HG03196 (cell line): Measurements from ENCODE around the gene POLN.

Experiments used
- ATAC-seq: cut with Tn5 transposase; IDR thresholded peaks from one replicate; pipeline ENCODE4 v1.9.1; 2021; ENCODE audit not compliant: unreplicated experiment

The POLN gene

GRCh38 chr4:2252530-2253091 lies 10.7 kb upstream of the POLN start:
- ATAC-seq: no peak

DNA sequence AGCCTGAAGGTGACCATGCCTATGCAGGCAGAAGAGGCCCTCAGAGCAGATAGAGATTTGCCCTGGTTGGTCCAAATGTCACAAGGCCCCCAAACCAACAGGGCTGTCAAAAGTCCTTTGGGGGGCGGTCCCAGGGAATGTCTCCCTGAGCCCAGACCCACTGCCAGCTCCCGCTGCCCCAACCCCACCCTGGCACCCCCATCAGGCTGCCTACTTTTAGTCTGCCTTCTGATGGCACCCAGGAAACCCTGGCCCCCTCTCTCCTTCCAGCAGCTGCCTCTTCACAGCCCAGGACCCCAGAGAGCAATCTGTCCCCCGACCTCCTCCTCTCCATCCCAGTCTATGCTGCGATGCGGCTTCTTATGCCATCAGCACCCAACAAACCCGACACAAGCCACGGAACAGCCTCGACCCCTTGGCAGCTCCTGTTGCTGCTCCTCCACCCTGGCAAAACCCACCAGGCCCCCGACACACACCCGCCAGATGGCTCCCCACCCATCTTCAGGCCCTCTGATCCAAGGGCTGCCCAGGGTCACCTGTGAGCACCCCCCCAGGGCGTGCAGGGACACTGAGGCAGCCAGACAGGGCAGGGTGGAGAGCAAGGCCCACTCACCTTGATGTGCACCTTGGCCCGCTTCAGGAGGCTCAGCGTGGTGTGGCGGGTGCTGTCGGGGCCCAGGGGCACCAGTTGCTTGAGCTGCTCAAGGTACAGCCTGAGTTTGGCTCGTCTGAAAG lies 10.0 kb upstream of the POLN start:
- no peak for ATAC-seq

DNA sequence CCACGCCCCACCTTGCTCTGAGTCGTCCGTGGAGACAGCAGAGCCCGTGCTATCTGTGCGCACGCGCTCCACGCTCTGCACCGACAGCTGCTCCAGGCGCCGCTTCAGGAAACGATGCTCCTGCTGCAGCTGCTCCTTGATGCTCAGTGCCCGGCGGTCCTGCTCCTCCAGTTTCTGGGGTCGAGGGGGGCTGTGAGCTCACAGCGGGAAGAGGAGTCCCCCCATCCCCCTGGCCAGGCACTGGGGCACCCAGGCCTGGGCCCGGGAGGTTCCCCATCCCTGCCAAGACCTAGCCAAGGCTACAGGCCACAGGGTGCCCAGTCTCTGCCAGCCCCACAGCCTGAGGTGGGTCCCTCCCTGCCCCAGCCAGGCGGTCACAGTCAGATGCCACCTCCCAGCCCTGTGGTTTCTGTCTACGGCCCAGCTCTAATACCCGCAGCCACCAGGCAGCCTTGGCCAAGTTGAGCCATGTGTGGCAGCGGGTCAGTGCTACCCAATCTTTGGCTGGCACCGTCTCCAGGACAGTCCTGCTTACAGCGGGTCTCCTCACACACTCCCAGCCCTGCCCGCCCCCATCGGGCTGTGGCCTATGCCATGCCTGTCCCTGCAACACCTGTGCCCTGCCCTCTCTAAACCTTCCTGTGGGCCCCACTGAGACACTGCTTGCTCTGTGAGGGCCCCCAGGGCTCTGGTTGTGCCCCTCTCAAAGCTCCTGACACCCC lies 9.3 kb upstream of the POLN start:
- ATAC-seq: no peak

- no peak for ATAC-seq
Measured at GRCh38 chr4:2250357-2251072, 8.6 kb upstream of the POLN start.

DNA sequence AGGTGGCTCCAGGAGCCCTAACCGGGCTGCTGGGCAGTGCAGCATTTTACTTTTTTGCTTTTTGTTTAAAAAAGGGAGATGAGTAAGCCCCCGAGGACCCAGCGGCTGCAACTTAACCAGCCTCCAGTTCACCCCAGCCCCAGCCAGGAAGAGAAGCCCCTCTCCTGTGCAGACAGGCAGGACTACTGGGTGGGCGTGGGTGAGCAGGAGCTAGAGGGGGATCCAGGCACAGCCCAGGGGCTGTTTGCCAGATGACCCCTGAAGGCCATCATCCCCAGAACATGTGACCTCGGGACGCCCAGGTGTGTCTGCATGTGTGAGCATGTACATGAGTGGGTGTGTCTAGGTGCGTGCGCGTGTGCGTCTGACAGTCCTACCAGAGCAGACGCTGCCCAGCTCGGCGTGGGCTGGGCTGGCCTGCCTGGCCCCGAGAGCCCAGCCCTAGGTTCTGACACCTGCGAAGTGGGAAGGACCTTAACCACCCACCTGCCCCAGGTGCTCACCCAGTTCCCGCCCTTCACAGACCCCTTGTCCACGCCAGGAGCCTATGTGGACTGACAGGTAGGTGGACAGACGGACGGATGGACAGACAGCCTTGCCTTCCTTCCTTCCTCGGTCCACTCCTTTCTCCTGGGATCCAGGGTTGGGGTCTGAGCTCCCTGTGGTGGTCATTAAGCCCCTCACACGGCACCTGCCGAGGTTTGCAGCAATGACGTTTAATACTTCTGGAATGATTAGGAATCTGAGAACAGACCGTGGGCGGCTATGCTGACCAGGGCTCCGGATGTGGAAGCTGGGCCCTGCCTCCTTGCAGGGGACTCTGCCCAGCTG lies 7.8 kb upstream of the POLN start:
- no peak for ATAC-seq

DNA sequence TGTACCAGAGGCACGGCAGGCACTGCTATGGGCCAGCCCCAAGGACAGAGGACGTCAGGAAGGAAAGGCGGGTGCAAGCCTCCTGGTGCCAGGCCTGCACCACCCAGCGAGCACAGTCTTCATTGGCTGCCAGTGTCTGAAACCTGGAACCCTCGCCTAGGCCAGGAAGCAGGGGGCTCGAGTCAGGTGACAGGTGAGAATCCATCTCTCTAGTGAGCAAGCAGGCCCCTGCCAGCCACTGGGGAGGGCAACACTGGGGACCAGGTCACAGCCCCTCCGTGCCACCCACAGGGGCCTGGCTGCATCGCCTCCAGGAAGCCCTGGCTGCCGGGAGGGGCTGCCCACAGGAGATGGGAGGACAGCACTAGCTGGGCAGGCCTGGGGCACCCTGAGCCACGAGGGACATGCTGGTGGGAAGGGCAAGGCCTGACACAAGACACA lies 6.9 kb upstream of the POLN start:
- no peak for ATAC-seq

DNA sequence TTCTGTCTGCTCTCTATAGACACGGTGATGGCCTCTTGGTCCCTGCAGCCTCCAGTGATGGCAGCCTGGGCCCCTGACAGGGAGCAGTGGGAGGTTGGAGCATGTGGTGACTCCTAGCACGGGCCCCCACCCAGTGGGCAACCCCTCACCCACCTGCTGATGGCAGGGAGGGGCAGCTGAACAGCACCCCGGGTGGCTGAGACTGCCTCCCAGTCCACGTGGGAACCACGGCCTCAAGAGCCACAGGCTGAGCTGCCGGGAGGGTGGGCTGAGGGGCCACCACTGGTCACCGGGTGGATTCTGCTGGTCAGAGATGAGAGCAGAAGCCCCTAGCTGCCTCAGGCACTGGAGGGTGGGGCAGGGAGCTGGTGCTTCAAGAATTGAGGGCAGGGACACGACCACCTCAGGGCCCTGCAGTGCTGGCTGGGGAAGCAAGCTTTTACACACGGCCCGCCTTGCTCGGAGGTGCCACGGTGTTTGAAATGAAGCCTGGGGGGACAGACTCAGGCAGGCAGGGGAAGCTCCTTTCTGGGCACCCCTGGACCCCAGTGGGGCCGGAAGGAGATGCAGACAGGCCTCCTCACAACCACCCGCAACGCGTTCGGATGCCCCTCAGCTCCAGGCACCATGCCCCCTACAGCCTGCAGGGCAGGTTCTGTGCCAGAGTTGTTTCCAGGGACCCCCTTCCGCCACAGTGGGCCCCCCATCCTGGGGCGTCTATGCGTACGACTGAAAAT lies 6.3 kb upstream of the POLN start:
- ATAC-seq: no peak

DNA sequence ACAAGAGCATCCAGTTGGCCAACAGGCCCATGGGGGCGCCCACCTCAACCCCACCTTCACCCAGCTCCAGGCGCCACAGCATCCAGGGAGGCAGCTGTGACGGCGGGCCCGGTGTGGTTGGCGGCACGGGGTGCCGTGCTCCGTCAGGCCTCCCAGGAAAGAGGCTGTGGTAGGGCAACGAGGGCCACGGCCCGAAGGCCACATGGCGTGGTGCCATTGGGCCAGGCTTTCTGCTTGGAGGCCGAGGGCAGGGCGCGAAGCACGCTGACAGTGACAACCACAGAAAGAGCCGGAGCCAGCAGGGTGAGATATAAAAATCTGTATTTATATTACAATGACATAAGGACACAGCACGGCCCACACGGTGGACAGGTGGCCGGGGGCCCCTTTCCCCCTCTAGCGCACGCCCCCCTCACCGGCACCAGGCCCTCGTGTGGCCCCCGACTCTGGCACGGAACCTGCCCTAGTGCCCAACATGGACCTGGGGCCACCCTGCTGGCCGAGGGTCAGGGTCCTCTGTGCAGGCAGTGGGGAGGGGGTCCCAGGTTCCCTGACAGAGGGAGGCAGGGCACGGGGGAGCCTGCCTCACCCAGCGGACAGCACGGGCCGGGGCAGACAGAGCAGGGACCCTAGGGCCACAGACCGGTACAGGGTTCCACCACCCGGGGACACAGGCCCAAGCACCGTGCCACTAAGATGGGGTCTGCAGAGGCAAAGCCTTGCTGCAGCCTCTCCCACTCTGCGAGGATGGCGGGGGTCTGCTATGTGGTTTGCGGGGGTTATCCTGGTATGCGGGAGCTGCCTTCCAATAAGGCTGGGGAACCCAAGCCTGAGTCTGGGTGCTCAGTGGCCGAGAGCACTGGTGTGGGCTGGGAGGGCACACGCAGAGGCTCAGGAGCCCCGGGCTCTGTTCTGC lies 5.5 kb upstream of the POLN start:
- no peak for ATAC-seq

GRCh38 chr4:2246384-2247127 lies 4.6 kb upstream of the POLN start:
- ATAC-seq: no peak

- ATAC-seq: no peak
Measured at GRCh38 chr4:2245787-2246275, 3.9 kb upstream of the POLN start.

- ATAC-seq: no peak
Measured at GRCh38 chr4:2245057-2245786, 3.3 kb upstream of the POLN start.

DNA sequence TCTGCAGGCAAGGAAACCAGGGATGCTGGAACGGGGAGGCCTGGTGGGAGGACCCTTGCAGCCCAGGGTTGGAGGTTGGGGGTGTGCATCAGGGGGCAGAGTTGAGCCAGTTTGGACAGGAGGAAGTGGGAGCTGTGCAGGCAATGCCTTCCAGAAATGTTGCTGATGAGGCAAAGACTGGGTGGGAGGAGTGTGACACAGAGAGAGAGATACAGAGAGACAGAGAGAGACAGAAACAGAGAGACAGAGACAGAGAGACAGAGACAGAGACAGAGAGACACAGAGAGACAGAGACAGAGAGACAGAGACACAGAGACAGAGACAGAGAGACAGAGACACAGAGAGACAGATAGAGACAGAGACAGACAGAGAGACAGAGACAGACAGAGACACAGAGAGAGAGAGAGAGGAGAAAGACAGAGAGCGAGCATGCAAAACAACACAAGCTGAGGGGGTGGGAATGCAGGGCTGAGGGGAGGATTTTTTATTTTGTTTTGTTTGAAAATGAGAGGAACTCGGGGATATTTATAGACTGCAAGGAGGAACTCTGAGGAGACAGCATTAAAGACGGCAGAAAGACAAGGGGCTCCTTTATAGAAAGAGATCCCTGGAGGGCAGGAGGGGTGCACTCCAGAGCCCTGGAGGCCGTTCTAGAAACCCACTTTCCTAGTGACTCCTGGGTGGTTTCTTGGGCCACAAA lies 1.9 kb upstream of the POLN start:
- no peak for ATAC-seq

DNA sequence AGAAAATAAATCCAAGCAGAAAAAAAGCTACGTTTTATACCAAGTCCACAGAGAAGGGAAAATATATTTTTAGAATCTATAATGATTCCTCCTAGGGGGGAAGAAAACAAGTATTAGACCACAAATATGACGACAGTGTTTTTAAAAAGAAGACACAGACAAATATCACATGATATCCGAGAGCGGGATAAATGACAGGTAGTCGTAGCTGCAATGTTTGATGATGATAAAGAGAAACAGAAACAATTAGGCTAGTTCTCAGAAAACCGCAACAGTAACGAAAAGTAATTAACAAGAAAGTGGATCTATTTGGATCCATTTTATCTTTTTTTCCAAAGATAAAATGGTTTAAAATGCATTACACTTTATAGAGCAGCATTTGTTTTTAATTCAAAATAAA lies 918 bp downstream of the POLN start:
- no peak for ATAC-seq

DNA sequence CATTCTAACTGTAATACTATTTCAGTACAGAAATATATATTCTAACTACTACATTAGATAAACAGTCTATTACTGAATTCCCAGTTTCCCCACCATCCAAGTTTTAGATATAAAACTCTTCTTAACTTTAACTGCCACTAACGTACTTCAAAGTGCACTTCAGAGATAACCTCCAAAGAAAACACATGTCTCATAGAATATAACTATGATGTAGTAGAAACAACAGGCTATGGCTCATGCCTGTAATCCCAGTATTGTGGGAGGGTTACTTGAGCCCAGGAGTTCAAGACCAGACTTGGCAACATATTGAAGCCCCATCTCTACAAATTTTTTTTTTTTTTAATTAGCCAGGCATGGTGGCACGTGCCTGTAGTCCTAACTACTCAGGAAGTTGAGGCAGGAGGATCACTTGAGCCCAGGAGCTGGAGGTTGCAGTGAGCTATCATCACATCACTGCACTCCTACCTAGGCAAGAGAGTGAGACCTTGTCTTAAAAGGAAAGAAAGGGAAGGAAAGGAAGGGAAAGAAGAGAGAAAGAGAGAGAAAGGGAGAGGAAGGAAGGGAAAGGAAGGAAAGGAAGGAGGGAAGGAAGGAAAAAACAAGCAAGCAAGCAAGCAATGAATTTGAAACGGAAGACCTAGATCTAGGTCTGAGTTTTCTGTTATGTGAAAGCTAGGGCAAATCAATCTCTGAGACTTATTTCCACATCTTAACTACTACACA lies 4.8 kb downstream of the POLN start:
- no peak for ATAC-seq

GRCh38 chr4:2231082-2231481 lies 10.8 kb downstream of the POLN start:
- ATAC-seq: no peak

DNA sequence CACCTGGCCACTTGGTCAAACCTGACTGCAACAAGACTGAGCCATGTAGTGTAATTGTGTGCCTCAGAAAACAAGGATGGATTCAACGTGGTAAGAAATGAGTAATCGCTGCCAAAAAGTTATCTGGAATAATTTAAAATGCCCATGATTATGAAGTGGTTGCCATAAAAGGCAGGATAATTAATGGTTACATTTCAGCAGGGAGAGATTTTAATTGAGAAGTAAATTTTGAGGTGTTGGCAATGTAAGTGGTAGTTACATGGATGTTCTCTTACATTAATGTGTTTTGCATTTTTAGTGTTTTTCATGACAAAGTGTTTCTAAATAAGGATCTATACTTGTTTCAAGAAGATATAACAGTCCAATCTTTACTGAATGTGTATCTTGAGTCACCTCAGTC lies 15.7 kb downstream of the POLN start:
- ATAC-seq: no peak
